ENCODE measurements around the gene KANK4.

KANK4 gene

DNA sequence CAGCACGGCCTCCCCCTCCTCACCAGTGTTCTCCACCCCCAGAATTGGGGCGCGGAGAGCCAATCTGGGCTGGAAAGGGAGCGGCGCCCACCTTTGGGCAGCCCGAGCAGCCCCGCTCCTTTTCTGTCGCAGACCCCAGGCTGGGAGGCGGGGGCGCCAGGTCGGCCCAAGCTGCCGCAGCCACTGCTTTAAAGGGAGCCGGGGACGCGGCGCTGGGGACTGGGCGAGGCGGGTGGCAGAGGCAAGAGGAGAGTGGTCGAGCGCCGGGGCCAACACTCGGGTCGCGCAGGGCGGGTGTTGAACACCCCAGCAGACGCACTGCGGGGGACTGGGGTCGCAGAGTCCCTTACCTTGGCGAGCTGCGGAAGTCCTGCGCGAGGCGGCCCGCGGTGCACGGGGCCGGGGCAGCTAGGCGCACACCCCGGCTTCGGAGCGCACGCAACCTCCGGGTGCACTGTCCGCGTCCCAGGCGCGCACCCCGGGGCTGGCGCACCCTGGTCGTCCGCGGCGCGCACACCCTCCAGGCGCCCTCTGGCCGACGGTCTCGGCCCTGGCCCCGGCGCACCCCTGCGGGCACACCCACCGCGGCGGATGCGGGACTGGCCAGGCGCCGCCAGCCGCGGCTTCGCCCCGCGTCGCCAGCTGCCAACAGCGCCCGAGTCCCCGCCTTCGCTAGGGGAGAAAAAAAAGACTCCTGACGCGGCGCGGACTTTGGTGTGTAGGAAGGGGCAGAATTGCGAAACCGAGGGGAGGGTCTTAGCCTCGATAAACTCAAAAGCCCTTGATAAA lies at the start of gene KANK4:
Gene KANK4, minus strand, starts transcription at position 679 of the 789 bp plus-strand sequence. CDS start 37,870 bp downstream, outside the sequence.
- DNase-seq (ENCODE audit: low spot score in 2 of 2) (no peak), ATAC-seq (replicated peaks; ENCODE audit: extremely low read depth, poor library complexity, severe bottlenecking) (no peak)
- Mint-ChIP-seq H3K27ac (ENCODE audit: low read depth) (no peak within 1 kb of the TSS), H3K27me3 (peaks cover 72% of the 10 kb centered on the region), H3K4me1 (no peaks in the 10 kb centered on the region), H3K9me3 (no peaks in the 10 kb centered on the region), H3K36me3 (ENCODE audit: insufficient read depth) (no peaks in the 10 kb centered on the region), H3K4me3 (no peak within 1 kb of the TSS)

DNA sequence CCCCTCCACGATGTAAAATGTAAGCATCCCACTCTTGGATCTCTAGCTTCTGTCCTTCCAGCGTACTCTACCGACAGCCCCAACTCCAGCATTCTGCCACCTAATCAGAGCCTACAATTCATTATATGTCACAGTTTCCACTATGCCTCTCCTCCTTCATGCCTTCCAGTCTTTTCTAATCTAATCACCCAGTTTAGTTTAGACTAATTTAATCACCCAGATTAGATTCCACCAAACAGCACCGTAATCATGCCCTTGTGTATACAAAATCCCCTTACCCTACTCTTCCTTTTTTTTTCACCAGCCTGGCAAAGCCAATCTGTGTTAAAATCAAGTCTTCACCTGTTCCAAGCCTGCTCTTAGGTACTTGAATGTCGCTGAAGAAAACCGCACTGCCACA lies 49.8 kb upstream of the KANK4 start:
- no peak for DNase-seq (ENCODE audit: low spot score in 2 of 2)
- no peaks in the 10 kb centered on the region for H3K9me3 Mint-ChIP-seq
- H3K27ac Mint-ChIP-seq (ENCODE audit: low read depth), result no peak overlapping the region
- no peak overlapping the region for H3K4me3 Mint-ChIP-seq
- peaks cover 34% of the 10 kb centered on the region for H3K27me3 Mint-ChIP-seq
- H3K4me1 Mint-ChIP-seq, result no peaks in the 10 kb centered on the region
- H3K36me3 Mint-ChIP-seq (ENCODE audit: insufficient read depth), result peaks cover 2% of the 10 kb centered on the region
- no peak for ATAC-seq (replicated peaks; ENCODE audit: extremely low read depth, poor library complexity, severe bottlenecking)

DNA sequence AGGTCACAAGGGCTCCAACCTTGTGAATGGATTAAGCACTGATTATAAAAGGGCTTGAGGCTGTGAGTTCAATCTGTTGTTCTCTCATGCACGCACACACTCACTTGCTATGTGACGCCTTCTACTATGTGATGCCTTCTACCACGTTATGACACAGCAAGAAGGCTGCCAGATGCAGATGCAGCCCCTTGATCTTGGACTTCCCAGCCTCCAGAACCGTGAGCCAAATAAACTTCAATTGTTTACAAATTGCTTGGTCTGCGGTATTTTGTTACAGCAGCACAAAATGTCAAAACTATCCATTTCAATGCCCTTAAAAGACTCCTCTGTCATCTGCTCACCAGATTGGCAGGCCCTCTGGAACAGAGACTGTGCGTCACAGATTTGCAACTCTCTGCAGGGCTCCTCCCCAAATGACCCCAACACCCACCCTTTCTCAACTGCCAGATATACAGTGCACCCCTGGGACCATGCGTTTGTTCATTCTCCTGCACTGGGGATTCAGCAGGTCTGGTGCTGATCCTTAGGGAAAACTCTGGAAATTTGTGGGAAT lies 47.8 kb upstream of the KANK4 start:
- no peaks in the 10 kb centered on the region for H3K4me1 Mint-ChIP-seq
- no peak overlapping the region for H3K27ac Mint-ChIP-seq (ENCODE audit: low read depth)
- DNase-seq (ENCODE audit: low spot score in 2 of 2), result no peak
- peaks cover 2% of the 10 kb centered on the region for H3K36me3 Mint-ChIP-seq (ENCODE audit: insufficient read depth)
- H3K4me3 Mint-ChIP-seq, result no peak overlapping the region
- no peaks in the 10 kb centered on the region for H3K9me3 Mint-ChIP-seq
- no peak for ATAC-seq (replicated peaks; ENCODE audit: extremely low read depth, poor library complexity, severe bottlenecking)
- peaks cover 34% of the 10 kb centered on the region for H3K27me3 Mint-ChIP-seq

DNA sequence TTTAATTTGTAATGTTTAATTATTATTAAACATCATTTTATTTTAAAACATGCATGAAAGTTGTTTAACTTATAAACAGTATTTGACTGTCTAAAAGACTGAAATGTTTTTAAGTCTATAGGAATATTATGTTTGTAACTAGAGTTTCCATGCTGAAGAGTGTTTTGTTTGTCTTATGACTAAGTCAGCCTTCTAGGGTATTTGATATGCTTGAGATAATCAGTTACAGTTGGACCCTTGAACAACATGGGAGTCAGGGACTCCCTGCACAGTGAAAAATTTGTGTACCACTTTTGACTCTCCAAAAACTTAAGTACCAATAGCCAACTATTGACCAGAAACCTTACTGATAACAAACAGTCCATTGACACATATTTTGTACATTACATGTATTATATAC lies 45.5 kb upstream of the KANK4 start:
- no peak overlapping the region for H3K4me3 Mint-ChIP-seq
- ATAC-seq (replicated peaks; ENCODE audit: extremely low read depth, poor library complexity, severe bottlenecking) (no peak), DNase-seq (ENCODE audit: low spot score in 2 of 2) (no peak)
- no peaks in the 10 kb centered on the region for H3K4me1 Mint-ChIP-seq
- peaks cover 15% of the 10 kb centered on the region for H3K27me3 Mint-ChIP-seq
- no peaks in the 10 kb centered on the region for H3K36me3 Mint-ChIP-seq (ENCODE audit: insufficient read depth)
- no peaks in the 10 kb centered on the region for H3K9me3 Mint-ChIP-seq
- H3K27ac Mint-ChIP-seq (ENCODE audit: low read depth), result no peak overlapping the region

DNA sequence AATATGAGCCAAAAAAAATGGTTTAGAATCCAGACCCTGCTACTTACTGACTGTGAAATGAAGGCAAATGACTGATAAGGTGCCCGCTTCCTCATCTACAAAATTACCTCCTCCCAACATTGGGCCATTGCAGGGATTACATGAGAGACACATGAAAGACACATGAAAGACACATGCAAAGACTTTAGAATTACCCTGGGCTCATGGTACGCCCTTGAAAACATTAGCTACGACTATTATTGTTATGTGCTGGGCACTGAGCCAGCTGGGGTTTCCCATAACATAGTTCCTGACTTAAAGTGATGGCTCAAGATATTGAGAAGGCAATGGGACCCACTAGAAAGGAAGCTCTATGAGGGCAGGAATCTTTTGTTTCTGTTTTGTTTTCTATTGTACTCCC lies 43.7 kb upstream of the KANK4 start:
- no peaks in the 10 kb centered on the region for H3K27me3 Mint-ChIP-seq
- H3K4me1 Mint-ChIP-seq, result no peaks in the 10 kb centered on the region
- no peaks in the 10 kb centered on the region for H3K9me3 Mint-ChIP-seq
- no peak for ATAC-seq (replicated peaks; ENCODE audit: extremely low read depth, poor library complexity, severe bottlenecking)
- DNase-seq (ENCODE audit: low spot score in 2 of 2), result no peak
- no peak overlapping the region for H3K27ac Mint-ChIP-seq (ENCODE audit: low read depth)
- H3K4me3 Mint-ChIP-seq, result no peak overlapping the region
- H3K36me3 Mint-ChIP-seq (ENCODE audit: insufficient read depth), result no peaks in the 10 kb centered on the region

DNA sequence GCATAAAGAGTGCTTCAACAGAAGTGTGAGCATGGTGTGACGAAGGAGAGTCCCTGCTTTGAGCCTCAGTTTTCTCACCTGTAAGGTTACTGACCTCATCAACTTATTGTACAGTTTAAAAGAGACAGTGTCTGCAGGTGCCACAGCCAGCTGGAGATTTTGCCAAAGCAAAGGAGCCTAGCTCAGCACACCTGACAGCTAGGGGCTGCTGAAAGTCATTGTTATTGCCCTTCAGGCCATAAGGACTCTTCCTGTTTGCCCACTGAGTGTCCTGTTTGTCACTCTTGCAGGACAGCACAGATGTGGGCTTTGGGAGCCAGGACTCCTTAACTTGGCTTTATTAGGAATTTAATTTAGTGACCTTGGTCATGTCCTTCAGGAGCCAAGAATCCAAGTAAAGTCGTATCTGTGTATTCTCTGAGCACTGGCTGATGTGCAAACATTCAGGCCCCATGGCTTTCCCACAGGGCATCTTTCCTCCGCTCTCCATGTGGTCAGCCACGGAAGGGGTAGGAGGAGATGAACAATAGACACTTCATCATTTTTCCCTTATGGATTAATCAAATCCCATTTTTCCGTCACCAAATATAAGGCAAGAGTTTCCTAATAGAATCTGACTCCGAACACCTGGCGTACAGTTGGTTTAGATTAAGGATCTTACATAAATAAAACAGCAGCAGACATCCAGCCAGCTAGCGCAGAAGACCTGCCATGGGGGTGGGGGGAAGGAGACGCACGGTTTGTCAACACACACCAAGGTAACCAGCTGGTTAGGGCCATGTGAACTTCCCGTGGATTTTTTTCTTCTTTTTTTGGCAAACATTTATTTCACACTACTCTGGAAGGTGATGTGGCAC lies 43.1 kb upstream of the KANK4 start:
- H3K27me3 Mint-ChIP-seq, result no peaks in the 10 kb centered on the region
- H3K4me3 Mint-ChIP-seq, result no peak overlapping the region
- H3K36me3 Mint-ChIP-seq (ENCODE audit: insufficient read depth), result no peaks in the 10 kb centered on the region
- DNase-seq (ENCODE audit: low spot score in 2 of 2) (no peak), ATAC-seq (replicated peaks; ENCODE audit: extremely low read depth, poor library complexity, severe bottlenecking) (no peak)
- H3K9me3 Mint-ChIP-seq, result no peaks in the 10 kb centered on the region
- H3K27ac Mint-ChIP-seq (ENCODE audit: low read depth), result no peak overlapping the region
- no peaks in the 10 kb centered on the region for H3K4me1 Mint-ChIP-seq

DNA sequence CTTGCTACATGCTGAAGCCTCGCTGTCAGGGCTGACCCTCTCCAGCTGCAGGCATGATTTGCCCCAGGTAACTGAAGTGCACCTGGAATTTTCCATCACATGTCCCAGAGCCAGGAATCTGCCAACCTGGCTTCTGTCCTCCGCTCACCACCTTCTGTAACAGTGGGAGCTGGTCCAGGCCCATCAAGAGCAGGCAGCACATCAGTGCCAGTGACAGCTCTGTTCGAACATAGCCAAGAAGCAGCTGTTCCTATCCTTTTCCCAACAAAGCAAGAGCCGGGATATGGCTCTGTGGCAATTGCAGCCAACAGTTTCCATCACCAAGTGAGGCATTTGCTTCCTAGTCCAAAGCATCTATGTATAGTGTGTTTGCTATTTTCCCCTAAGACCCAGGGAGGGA lies 42.2 kb upstream of the KANK4 start:
- no peak for ATAC-seq (replicated peaks; ENCODE audit: extremely low read depth, poor library complexity, severe bottlenecking)
- Mint-ChIP-seq H3K36me3 (ENCODE audit: insufficient read depth) (no peaks in the 10 kb centered on the region), H3K4me3 (no peak overlapping the region), H3K27ac (ENCODE audit: low read depth) (no peak overlapping the region), H3K9me3 (no peaks in the 10 kb centered on the region), H3K27me3 (no peaks in the 10 kb centered on the region), H3K4me1 (no peaks in the 10 kb centered on the region)
- DNase-seq (ENCODE audit: low spot score in 2 of 2), result no peak

DNA sequence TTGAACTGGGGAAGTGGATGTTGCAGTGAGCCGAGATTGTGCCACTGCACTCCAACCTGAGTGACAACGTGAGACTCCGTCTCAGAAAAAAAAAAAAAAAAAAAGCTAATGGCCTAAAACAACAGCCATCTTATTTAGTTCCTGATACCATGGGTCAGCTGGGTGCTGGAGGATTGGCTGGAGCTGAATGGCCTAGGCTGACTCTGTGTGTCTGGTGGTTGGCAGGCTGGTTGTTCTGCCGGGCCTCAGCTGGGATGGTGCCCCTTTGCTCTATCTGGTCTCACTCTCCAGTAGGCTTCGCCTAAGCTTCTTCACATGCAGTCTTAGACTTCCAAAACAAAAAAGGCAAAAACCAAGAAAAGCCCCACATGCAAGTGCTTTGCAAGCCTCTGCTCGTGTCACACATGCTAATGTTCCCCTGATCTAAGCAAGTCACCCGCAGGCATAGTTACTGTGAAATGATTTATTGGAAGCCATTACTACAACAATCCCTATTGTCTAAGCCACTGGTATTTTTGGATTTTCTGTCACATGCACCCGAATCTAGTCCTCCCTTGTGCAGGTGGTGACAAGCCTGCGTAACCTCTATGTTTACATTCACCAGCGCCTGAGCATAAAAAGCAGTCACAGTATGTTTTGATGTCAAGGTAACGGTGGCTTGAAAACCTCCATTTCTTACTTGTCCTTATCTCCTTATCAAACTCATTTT lies 39.6 kb upstream of the KANK4 start:
- no peaks in the 10 kb centered on the region for H3K4me1 Mint-ChIP-seq
- DNase-seq (ENCODE audit: low spot score in 2 of 2) (no peak), ATAC-seq (replicated peaks; ENCODE audit: extremely low read depth, poor library complexity, severe bottlenecking) (no peak)
- H3K36me3 Mint-ChIP-seq (ENCODE audit: insufficient read depth), result no peaks in the 10 kb centered on the region
- H3K27me3 Mint-ChIP-seq, result no peaks in the 10 kb centered on the region
- no peak overlapping the region for H3K4me3 Mint-ChIP-seq
- no peak overlapping the region for H3K27ac Mint-ChIP-seq (ENCODE audit: low read depth)
- no peaks in the 10 kb centered on the region for H3K9me3 Mint-ChIP-seq

DNA sequence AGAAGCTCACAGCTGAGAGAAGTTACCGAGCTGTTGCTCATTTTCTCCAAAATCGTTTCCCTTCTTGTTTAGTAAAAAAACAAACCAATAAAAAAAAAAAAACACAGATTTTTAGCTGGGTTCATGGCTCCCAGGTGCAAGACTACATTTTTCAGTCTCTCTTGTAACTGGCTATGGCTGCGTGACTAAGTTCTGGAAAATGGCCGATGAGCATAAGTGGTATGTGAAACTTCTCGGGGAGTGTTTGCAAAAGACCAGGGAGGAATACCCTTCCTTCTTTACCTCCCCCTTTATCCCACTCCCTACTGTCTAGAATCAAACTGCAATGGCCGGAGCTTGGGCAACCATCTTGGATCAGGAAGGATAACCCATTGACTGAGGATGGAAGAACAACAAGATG lies 38.7 kb upstream of the KANK4 start:
- Mint-ChIP-seq H3K36me3 (ENCODE audit: insufficient read depth) (no peaks in the 10 kb centered on the region), H3K4me3 (no peak overlapping the region)

DNA sequence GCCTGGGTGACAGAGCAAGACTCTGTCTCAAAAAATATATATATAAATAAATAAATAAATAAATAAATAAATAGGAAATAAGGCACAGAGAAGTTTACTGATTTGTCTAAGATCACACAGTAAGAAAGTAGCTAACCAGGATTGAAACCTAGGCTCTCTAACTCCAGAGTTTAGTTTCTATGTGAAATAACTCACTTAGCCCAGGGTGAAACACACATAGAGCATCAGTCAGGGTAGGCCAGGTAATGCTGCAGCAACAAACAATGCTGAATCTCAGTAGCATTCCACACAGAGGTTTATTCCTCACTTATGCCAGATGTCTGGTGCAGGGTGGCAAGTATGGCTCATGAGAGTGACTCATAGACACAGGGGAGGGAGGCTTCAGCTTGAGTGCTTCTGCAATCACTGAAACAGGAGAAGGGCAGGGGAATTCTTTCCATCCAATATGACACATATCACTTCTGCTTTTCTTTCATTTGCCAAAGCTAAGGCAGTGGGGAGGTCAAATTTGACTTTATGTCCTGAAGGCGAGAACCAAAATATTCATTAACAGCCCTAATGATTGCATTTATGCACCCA lies 37.1 kb upstream of the KANK4 start:
- Mint-ChIP-seq H3K27ac (ENCODE audit: low read depth) (no peak overlapping the region), H3K27me3 (no peaks in the 10 kb centered on the region), H3K4me3 (no peak overlapping the region), H3K9me3 (no peaks in the 10 kb centered on the region), H3K36me3 (ENCODE audit: insufficient read depth) (no peaks in the 10 kb centered on the region), H3K4me1 (no peaks in the 10 kb centered on the region)
- ATAC-seq (replicated peaks; ENCODE audit: extremely low read depth, poor library complexity, severe bottlenecking) (no peak), DNase-seq (ENCODE audit: low spot score in 2 of 2) (no peak)

More for the DNA sequence above, 38.7 kb upstream of the KANK4 start:
- Mint-ChIP-seq H3K4me1 (no peaks in the 10 kb centered on the region), H3K9me3 (no peaks in the 10 kb centered on the region), H3K27ac (ENCODE audit: low read depth) (no peak overlapping the region), H3K27me3 (no peaks in the 10 kb centered on the region)
- DNase-seq (ENCODE audit: low spot score in 2 of 2) (no peak), ATAC-seq (replicated peaks; ENCODE audit: extremely low read depth, poor library complexity, severe bottlenecking) (no peak)

DNA sequence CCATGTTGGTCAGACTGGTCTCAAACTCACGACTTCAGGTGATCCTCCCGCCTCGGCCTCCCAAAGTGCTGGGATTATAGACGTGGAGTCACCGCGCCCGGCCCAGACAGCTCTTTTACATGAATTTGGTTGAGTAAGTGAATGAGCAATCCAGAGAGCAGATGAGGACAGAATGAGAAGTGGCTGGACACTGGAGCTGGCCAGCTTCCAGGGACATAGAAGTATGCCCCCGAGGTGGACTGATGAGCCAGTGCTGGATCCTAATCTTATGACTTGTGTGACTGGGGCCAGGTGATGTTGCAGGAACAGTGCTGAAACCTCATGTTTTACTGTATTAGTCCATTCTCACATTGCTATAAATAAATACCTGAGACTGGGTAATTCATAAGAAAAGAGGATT lies 35.9 kb upstream of the KANK4 start:
- Mint-ChIP-seq H3K4me1 (no peaks in the 10 kb centered on the region), H3K27me3 (no peaks in the 10 kb centered on the region), H3K27ac (ENCODE audit: low read depth) (no peak overlapping the region), H3K9me3 (no peaks in the 10 kb centered on the region), H3K4me3 (no peak overlapping the region), H3K36me3 (ENCODE audit: insufficient read depth) (no peaks in the 10 kb centered on the region)
- ATAC-seq (replicated peaks; ENCODE audit: extremely low read depth, poor library complexity, severe bottlenecking) (no peak), DNase-seq (ENCODE audit: low spot score in 2 of 2) (no peak)

DNA sequence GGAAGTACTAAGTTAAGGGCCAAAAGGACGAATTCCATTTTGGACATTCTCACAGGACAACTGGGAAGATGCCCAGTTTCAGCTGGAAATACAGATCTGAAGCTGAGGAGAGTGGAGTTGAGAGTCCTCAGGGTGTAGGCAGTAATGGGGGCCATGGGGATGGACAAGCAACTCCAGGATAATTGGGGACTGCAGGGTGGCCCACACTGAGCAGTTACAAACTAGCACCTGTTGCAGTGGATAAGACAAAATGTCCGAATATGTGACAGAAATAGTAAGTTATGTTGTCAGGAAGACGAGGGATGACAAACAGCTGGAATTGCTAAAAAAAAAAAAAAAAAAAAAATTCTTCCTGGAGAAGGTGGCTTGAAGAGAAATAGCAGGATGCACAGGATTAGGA lies 34.6 kb upstream of the KANK4 start:
- ATAC-seq (replicated peaks; ENCODE audit: extremely low read depth, poor library complexity, severe bottlenecking), result no peak
- no peaks in the 10 kb centered on the region for H3K36me3 Mint-ChIP-seq (ENCODE audit: insufficient read depth)
- H3K4me1 Mint-ChIP-seq, result no peaks in the 10 kb centered on the region
- no peak for DNase-seq (ENCODE audit: low spot score in 2 of 2)
- H3K27ac Mint-ChIP-seq (ENCODE audit: low read depth), result no peak overlapping the region
- H3K9me3 Mint-ChIP-seq, result no peaks in the 10 kb centered on the region
- H3K4me3 Mint-ChIP-seq, result no peak overlapping the region
- no peaks in the 10 kb centered on the region for H3K27me3 Mint-ChIP-seq
